ENCODE data around the gene DCTN4. TPM values are rescaled to one million over a fixed set of nuclear protein-coding genes. Genes with fewer than 3 reads are reported as not detected.

Gene DCTN4
- total and polyA plus RNA-seq, 9 of the 15 experiments (the other 6 are each of a cell fraction or from before 2014, with no cell fraction given), result 20.4 to 64.9 (median 49.9) TPM

- intact Hi-C loops (cut with micrococcal nuclease), result no loop called here
- in situ Hi-C loops (cut with MboI), result no loop called here
- Histone ChIP-seq H3K9me1 (ENCODE audit: control insufficient read depth, insufficient read depth, low read length) (no peaks in the 10 kb centered on the region), H3K27me3 (ENCODE audit: control insufficient read depth in 2 of 2, insufficient read depth in 2 of 2, low read length in 2 of 2) (peaks cover 27 to 55% of the 10 kb centered on the region in 2 experiments; a peak in 4 of 5 replicates), H3K79me2 (ENCODE audit: control insufficient read depth, insufficient read depth, low read length) (no peaks in the 10 kb centered on the region), H3K4me2 (ENCODE audit: insufficient read depth, low read length) (no peak overlapping the region), H3K27ac (ENCODE audit: extremely low read depth, low read depth, low read length) (no peak overlapping the region), H3K4me1 (replicated peaks in 1 of 2; ENCODE audit: control insufficient read depth in 2 of 2, insufficient read depth in 2 of 2, low read length in 2 of 2) (no peaks in the 10 kb centered on the region), H3K9ac (ENCODE audit: insufficient read depth in 1 of 2, low read depth in 2 of 2, low read length in 2 of 2) (no peak overlapping the region), H3K9me3 (replicated peaks; ENCODE audit: control insufficient read depth, insufficient read depth, low read depth, low read length) (no peaks in the 10 kb centered on the region), H3K36me3 (ENCODE audit: control insufficient read depth, insufficient read depth, low read length) (no peaks in the 10 kb centered on the region), H4K20me1 (replicated peaks; ENCODE audit: control insufficient read depth, insufficient read depth, low read length) (no peaks in the 10 kb centered on the region), H2AFZ (ENCODE audit: low read depth, low read length) (no peak overlapping the region), H3K4me3 (no peak overlapping the region)
- DNase-seq (ENCODE audit: extremely low read depth in 1 of 4, low spot score in 3 of 4) (no peak), FAIRE-seq (no peak), ATAC-seq (peak; percentile 51; the same call in 2 of the 3 replicates)
- ChIA-PET POLR2A (no interaction called here), CTCF (ENCODE audit: low intra/inter-chr PET ratio) (no interaction called here)
- no TSS peak for BruUV-seq (replicated peaks)
- TF ChIP-seq KLF10 (CRISPR knock-in tag; IDR thresholded peaks at IDR 0.05) (no peak), ESRRB (CRISPR knock-in tag; IDR thresholded peaks at IDR 0.05; ENCODE audit: borderline replicate concordance) (no peak), MCM5 (IDR thresholded peaks at IDR 0.05; ENCODE audit: low read depth) (no peak), CXXC5 (CRISPR knock-in tag; IDR thresholded peaks at IDR 0.05) (no peak), ZNF277 (CRISPR knock-in tag; IDR thresholded peaks at IDR 0.05; ENCODE audit: borderline replicate concordance) (no peak), L3MBTL2 (IDR thresholded peaks at IDR 0.05) (no peak), NONO (IDR thresholded peaks at IDR 0.05; ENCODE audit: low read depth in 2 of 2, low read length in 1 of 2) (no peak), ZNF212 (CRISPR knock-in tag; IDR thresholded peaks at IDR 0.05) (no peak), MYNN (IDR thresholded peaks at IDR 0.05) (no peak), MYNN (CRISPR knock-in tag; IDR thresholded peaks at IDR 0.05) (no peak), EP400 (IDR thresholded peaks at IDR 0.05) (no peak), TCF3 (CRISPR knock-in tag; IDR thresholded peaks at IDR 0.05) (no peak), FOXO4 (CRISPR knock-in tag; IDR thresholded peaks at IDR 0.05) (no peak)
- WGBS (ENCODE audit: insufficient coverage, low coverage, missing lambda C conversion rate), result 4% methylated on average over 4 of the region's 4 CpGs
Observed at GRCh38 chr5:150662731-150663516, 95.9 kb downstream of the DCTN4 start.
